Peyer's patch (tissue), 4 donors: ENCODE measurements around the gene CSMD2.

Experiments
- POLR2A ChIP-seq, 2 donors: fragments of 450-650 bp; IDR thresholded peaks; one replicate each; pipeline ENCODE4 v1.5.1; 2017; ENCODE audit warnings: antibody characterized with exemption in 2 of 2, mild to moderate bottlenecking in 2 of 2, moderate library complexity in 2 of 2
- TF ChIP-seq, protein P1 (sequence below), 6 experiments: fragments of 450-650 bp in 4 of 6; fragments of 200-600 bp in 2 of 6; sonication (generic) in 1 of 6; IDR thresholded peaks; one replicate each; pipeline ENCODE4 v1.5.1; 2017 to 2019; ENCODE audit warnings: antibody characterized with exemption in 6 of 6, mild to moderate bottlenecking in 3 of 6, moderate library complexity in 1 of 6

DNA sequence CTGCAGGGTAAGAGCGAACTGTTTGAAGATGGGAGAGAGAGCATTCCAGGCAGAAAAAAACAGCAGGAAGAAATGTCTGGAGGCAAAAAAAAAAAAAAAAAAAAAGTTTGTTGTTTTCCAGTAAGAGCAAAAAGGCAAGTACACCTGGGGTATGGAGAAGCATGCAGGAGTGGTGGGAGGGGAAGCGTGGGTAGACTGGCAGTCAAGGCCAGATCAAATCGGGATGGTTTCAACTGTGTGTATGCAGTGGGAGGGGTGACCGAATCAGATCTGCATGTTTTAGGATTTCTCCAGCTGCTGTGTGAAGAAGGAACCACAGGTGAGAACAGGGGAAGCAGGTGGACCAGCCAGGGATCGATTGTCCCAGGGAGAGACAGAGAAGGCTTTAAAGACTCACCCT lies 34.7 kb downstream of the CSMD2 start:
- TF ChIP-seq, protein P1, sequence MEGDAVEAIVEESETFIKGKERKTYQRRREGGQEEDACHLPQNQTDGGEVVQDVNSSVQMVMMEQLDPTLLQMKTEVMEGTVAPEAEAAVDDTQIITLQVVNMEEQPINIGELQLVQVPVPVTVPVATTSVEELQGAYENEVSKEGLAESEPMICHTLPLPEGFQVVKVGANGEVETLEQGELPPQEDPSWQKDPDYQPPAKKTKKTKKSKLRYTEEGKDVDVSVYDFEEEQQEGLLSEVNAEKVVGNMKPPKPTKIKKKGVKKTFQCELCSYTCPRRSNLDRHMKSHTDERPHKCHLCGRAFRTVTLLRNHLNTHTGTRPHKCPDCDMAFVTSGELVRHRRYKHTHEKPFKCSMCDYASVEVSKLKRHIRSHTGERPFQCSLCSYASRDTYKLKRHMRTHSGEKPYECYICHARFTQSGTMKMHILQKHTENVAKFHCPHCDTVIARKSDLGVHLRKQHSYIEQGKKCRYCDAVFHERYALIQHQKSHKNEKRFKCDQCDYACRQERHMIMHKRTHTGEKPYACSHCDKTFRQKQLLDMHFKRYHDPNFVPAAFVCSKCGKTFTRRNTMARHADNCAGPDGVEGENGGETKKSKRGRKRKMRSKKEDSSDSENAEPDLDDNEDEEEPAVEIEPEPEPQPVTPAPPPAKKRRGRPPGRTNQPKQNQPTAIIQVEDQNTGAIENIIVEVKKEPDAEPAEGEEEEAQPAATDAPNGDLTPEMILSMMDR (IDR thresholded peaks at IDR 0.05) = no peak
- TF ChIP-seq POLR2A (IDR thresholded peaks at IDR 0.05) = no peak
